Stimulated activated CD8-positive, alpha-beta memory T cell treated with anti-CD3 and anti-CD28 coated beads, Interleukin-4, amount 100 ng/mL, for 48 hours (primary cell): ENCODE data around the gene TMEM212.
"Not testable (repeated sequence)": the region's sequence is repeated elsewhere in the genome, so short reads cannot be mapped to it uniquely, and the experiment has no call there.

Experiments
- DNase-seq: peaks from one replicate; pipeline ENCODE4 v3.0.0-alpha.2; 2020

The TMEM212 gene

DNA sequence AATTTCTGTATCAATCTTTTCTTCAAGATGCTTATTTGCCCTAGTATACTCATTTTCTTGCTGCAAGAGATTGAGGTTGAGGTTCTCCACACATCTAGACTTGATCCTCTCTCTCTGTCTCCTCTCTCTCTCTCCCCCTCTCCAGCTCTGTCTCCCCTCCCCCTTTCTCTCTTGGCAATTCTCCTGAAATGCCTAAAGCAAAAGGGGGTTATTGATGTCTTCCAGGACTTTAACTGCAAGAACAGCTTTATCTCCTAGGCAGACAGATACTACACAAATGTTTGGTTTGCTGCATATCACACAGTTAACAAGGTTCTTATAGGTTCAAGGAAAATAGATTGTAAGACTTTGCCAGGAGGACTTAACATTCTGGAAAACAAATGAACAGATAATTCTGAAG is 52.1 kb downstream of the TMEM212 start:
- DNase-seq = no peak

DNA sequence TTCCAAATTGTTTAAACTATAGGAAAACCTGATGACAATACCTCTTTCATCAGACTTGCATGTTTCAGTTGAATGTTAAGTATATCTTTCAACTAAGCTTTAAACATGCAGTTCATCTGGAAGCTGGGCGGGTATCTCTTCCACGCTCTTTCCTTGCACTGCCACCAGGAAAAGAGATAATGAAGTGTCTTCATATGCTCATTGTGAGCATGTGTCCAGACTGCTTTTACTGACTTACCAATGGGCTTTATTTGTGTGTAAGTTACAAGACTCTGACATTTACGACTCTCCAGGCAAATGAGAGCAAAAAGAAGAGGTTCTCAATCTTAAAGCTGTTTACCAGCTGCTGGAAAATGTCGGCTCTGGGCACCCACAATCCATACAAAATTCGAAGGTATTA is 52.8 kb downstream of the TMEM212 start:
- no peak for DNase-seq

DNA sequence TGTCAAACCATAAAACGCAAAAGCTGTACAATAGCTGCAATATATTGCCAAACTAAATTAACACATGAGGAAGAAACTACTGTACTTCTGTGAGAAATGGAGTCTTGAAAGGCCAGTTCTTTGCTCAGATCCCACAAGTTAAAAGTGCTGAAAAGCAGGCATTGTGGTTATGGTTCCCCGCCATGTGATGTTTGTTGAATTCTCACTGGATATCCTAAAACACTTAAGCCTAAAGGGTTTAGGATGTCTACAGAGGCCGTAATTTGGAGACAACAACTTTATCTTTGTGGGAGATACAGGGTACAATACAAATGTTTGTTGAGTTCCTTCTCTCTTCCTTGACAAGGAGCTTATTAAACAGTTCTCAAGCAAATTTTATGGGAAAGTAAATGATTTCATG is 53.2 kb downstream of the TMEM212 start:
- DNase-seq = no peak

DNA sequence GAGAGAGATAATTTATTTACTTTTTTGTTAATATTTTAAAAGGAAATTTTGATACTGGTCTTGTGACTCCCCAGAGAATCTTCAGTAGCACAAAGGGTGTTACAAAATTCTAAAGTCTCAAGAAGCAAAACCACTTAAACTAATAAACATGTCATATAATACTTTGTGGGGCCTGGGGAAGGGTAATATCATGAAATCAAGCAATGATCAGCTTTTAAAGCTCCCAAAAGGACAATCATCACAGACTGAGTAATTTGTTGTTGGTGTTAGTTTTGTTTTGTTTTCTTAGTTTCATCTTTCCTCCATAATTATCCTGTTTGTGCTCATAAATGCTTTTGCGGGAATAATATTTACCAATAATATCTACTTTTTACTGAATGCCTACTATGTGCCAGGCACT is 55.0 kb downstream of the TMEM212 start:
- DNase-seq = no peak

DNA sequence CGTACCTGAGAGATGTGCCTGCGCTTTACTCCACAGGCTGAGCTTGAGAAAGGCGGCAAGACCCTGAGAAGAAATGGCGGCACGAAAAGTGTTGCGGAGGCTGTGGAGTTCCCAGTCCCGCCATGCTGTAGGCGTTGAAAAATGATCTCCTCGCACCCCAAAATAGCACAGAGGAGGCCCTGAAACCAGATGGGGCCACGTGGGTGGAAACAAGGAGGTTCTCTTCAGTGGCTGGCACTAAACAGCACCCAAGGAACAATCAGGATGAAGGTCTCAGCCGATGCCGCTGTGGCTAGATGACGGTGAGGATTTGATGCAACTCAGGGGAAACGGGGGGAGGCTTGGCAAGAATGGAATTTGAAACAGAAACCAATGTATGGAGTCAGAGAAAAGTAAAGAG is 57.3 kb downstream of the TMEM212 start:
- DNase-seq = no peak

DNA sequence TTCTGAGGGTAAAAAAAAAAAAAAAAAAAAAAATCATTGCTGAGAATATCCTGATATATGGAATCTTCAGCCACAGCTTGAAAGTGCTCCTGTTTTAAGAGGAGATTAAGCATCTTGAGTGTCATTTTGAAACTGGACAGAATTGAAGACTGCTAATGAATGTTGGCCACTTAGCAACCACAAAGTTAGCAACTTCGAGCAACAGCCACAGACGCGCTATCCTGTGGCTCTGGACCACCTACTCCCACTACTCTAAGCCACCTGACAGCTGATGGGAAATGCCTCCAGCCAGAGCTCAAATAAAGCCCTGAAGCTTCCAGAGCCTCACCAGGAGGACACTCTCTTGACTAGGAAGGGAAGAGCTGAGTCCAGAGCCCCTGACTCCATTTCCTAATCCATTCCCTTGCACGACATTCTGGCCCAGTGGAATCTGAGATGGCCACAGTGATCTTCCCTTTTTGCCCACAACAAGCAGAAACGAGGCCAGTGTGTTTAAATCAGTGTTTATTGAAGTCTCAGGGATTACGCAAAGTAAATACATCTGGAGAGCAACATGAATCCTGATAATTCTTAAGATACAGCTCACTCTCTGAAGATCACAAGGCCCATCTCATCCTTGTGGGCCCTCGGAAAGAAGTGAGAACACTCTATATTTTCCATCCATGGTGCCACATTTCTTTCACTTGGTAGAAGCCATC is 58.6 kb downstream of the TMEM212 start:
- DNase-seq = no peak

DNA sequence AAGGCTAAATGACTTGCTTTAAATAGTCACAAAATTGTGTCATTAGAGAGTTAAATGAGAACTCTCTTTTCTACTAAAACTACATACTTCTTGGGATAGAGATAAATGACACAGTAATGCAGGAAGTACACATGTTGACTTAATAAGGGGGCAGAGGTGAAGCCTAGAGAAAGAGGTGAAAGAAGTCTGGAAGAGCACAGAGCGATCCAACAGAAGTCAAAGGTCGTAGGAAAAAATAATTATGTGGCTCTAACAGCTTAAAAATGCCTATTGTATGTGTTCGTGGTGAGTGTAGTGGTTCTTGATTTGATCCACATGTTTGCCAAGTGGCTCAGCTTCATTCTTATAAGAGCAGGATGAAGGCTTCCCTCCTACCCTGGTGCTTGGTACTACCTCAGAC is 61.7 kb downstream of the TMEM212 start:
- no peak for DNase-seq

DNA sequence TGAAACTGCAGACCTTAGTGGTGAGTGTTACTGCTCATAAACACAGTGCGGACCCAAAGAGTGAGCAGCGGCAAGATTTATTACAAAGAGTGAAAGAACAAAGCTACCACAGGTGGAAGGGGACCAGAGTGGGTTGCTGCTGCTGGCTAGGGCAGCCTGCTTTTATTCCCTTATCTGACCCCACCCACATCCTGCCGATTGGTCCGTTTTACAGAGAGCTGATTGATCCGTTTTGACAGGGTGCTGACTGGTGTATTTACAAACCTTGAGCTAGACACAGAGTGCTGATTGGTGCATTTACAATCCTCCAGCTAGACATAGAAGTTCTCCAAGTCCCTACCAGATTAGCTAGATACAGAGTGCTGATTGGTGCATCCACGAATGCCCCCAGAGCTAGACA is 63.4 kb downstream of the TMEM212 start:
- not testable (repeated sequence) for DNase-seq

DNA sequence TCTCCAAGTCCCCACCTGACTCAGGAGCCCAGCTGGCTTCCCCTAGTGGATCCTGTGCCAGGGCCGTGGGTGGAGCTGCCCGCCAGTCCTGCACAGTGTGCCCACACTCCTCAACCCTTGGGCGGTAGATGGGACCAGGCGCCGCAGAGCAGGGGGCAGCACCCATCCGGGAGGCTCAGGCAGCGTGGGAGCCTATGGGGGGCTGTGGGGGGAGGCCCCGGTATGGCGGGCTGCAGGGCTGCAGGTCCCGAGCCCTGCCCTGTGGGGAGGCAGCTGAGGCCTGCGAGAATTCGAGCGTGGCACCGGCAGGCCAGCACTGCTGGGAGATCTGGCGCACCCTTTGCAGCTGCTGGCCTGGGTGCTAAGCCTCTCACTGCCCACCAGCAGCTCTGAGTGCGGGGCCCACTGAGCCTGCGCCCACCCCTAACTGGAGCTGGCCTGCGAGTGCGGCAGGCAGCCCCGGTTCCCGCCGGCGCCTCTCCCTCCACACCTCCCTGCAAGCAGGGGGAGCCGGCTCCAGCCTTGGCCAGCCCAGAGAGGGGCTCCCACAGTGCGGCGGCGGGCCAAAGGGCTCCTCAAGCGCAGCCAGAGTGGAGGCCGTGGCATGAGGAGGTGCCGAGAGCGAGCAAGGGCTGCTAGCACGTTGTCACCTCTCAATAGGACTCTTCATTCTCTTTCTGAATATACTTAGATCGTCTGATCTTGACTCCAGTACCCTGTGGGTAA is 64.0 kb downstream of the TMEM212 start:
- DNase-seq = no peak

DNA sequence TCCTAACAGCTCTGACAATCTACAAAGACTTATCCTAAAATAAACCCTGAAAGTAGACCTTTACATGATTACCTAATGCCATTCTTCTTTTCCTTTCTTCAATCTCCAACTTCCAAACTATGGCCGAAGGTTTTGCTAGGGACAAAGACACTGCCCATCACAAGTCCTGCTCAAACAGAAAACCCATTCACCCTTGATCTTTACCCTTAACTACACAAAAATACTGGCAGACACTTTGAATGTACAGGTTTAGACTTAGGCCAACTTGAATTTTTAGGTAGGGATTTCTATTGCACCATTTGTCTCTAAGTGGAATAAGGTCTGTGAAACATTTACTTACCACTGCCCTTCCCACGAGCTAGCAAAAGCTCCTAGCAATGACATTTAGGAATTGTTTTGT is 64.6 kb downstream of the TMEM212 start:
- no peak for DNase-seq

DNA sequence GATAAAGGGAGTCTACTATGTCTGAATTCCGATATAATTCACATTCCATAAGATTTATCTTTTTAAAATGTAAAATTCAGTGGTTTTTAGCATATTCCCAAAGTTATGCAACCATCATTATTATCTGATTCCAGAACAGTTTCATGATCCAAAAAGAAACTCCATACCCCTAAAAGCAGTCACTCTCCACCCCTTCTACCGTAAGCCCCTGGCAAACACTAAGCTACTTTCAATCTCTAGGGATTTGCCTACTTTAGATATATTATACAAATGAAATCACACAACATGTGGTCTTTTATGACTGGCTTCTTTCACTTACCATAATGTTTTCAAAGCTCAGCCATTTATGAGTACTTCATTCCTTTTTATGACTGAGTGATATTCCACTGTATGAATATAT is 65.6 kb downstream of the TMEM212 start:
- no peak for DNase-seq
